Measurements from ENCODE around the gene C2orf72.

- TF ChIP-seq CTCF (IDR thresholded peaks at IDR 0.05) (no peak), POLR2A (IDR thresholded peaks at IDR 0.05) (no peak)
Observed at GRCh38 chr2:230996661-230997060, 40.7 kb upstream of the C2orf72 start.
